Epithelial cell of esophagus (primary cell): Measurements from ENCODE around the gene KDM4C.
"Not testable (repeated sequence)": the region's sequence is repeated elsewhere in the genome, so short reads cannot be mapped to it uniquely, and the experiment has no call there.

Experiments
- DNase-seq: peaks from one replicate; pipeline ENCODE4 v3.0.0; 2010; ENCODE audit warnings: low read depth
- H3K4me3 ChIP-seq: 2 replicates; pipeline ENCODE4 v1.5.1; 2011; ENCODE audit warnings: mild to moderate bottlenecking, low read length, control low read depth
- CTCF ChIP-seq: IDR thresholded peaks from 2 replicates; pipeline ENCODE4 v1.5.1; 2011; ENCODE audit warnings: low read depth, mild to moderate bottlenecking, low read length, control low read depth, inconsistent platforms; ENCODE audit not compliant: insufficient read depth; ENCODE audit errors: missing control alignments

Gene KDM4C

GRCh38 chr9:6716766-6717165 is 41.0 kb upstream of the KDM4C start:
- H3K4me3 ChIP-seq = no peak overlapping the region
- DNase-seq = no peak
- TF ChIP-seq CTCF = no peak

- TF ChIP-seq CTCF = no peak
- DNase-seq = no peak
- no peak overlapping the region for H3K4me3 ChIP-seq
These were observed 33.8 kb upstream of the KDM4C start for GRCh38 chr9:6723881-6724420.

- H3K4me3 ChIP-seq = no peak overlapping the region
- no peak for DNase-seq
- TF ChIP-seq CTCF = no peak
These were observed 24.5 kb upstream of the KDM4C start for GRCh38 chr9:6733257-6733656.

- no peak for TF ChIP-seq CTCF
- no peak for DNase-seq
These were observed 23.9 kb upstream of the KDM4C start for GRCh38 chr9:6733831-6734230.

GRCh38 chr9:6735422-6735821 is 22.4 kb upstream of the KDM4C start:
- TF ChIP-seq CTCF = no peak
- H3K4me3 ChIP-seq = no peak overlapping the region
- DNase-seq = no peak

More at GRCh38 chr9:6733831-6734230, 23.9 kb upstream of the KDM4C start:
- H3K4me3 ChIP-seq = no peak overlapping the region

GRCh38 chr9:6739218-6739617 is 18.6 kb upstream of the KDM4C start:
- no peak overlapping the region for H3K4me3 ChIP-seq
- peak; percentile 35 for TF ChIP-seq CTCF
- peak; percentile 41 for DNase-seq

GRCh38 chr9:6748861-6749260 is 8.9 kb upstream of the KDM4C start:
- not testable (repeated sequence) for H3K4me3 ChIP-seq, DNase-seq

- DNase-seq, H3K4me3 ChIP-seq: not testable (repeated sequence)
These were observed 2.9 kb upstream of the KDM4C start for GRCh38 chr9:6754861-6755260.
